ENCODE results near the gene ASIC2.

Gene ASIC2

GRCh38 chr17:33166472-33166871 is 126.6 kb downstream of the ASIC2 start:
- no peak for TF ChIP-seq CTCF (IDR thresholded peaks at IDR 0.05; ENCODE audit: low read depth, low read length)
- H3K4me3 ChIP-seq (ENCODE audit: low read depth, low read length) = no peak overlapping the region

GRCh38 chr17:33164169-33164881 is 128.8 kb downstream of the ASIC2 start:
- H3K4me3 ChIP-seq (ENCODE audit: low read depth, low read length) = no peak overlapping the region
- TF ChIP-seq CTCF (IDR thresholded peaks at IDR 0.05; ENCODE audit: low read depth, low read length) = no peak

GRCh38 chr17:33163533-33164168 is 129.4 kb downstream of the ASIC2 start:
- no peak overlapping the region for H3K4me3 ChIP-seq (ENCODE audit: low read depth, low read length)
- TF ChIP-seq CTCF (IDR thresholded peaks at IDR 0.05; ENCODE audit: low read depth, low read length) = no peak

DNA sequence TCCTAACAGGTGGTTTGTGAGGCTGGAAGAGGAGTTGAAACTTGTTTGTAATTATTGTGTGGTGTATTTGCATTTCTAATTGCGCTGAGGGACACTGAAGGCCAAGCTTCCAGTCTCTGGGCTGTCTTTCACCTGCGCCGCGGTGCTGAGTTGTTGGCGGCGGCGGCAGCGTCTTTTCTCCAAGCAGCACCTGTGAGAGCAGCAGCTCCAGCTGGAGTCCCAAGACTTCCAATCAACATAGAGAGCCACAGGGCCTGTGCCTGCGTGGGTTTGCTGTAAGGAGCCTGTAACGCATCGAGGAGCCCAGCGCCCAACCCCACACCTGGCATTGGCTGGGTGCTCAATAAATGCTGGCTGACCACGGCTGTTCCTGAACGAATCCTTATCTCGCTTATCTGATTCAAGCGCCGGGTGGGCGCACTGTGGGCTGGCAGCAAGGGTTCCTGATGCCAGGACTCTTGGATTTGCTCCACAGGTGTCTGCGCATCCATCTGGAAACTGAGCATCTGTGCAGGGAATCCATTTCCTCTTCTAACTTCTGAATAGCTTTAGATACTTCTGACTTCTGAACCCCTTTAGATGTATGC is 138.1 kb downstream of the ASIC2 start:
- TF ChIP-seq CTCF (IDR thresholded peaks at IDR 0.05; ENCODE audit: low read depth, low read length) = no peak
- no peak overlapping the region for H3K4me3 ChIP-seq (ENCODE audit: low read depth, low read length)

GRCh38 chr17:33152783-33153182 is 140.3 kb downstream of the ASIC2 start:
- TF ChIP-seq CTCF (IDR thresholded peaks at IDR 0.05; ENCODE audit: low read depth, low read length) = no peak
- H3K4me3 ChIP-seq (ENCODE audit: low read depth, low read length) = no peak overlapping the region

- TF ChIP-seq CTCF (IDR thresholded peaks at IDR 0.05; ENCODE audit: low read depth, low read length) = no peak
- no peak overlapping the region for H3K4me3 ChIP-seq (ENCODE audit: low read depth, low read length)
Measured at GRCh38 chr17:33151565-33151964, 141.5 kb downstream of the ASIC2 start.

DNA sequence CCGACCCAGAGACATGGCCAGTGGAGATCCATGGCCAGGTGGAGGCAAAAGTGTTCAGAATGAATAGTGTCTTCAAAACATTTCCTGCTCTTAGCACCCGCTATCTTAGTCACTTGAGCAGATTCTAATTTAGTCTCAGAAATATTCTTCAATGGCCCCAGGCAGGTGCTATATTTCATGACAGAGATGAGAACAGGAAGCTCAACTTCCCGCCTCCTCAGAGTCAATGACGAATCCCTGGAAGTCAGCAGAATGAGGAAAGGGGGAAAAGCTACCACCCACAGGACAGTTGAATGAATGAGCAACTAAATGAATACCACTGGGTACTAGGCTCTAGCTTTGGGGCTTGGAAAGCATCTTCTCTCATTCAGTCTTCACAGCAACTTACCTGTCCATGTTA is 147.2 kb downstream of the ASIC2 start:
- no peak for TF ChIP-seq CTCF (IDR thresholded peaks at IDR 0.05; ENCODE audit: low read depth, low read length)
- no peak overlapping the region for H3K4me3 ChIP-seq (ENCODE audit: low read depth, low read length)
